Activated effector memory CD4-positive, alpha-beta T cell treated with anti-CD3 and anti-CD28 coated beads, Interleukin-2, amount 50 U/mL, for 16 hours (primary cell): Measurements from ENCODE around the gene KIF26B.

ENCODE experiments used
- DNase-seq: peaks from one replicate; pipeline ENCODE4 v3.0.0-alpha.2; 2020

KIF26B gene

DNA sequence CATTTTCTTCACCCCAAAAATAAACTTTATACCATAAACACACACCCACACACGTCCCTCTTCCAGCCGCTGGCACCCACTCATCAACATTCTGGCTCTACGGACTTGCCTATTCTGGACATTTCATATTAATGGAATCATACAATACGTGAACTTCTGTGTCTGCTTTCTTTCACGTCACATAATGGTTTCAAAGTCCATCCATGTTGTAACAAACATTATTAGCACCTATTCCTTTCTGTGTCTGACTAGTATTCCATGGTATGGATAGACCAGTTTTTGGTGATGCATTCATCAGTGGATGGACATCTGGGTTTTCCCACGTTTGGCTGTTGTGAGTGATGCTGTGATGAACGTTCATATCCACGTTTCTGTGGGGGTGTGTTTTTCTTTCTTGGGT lies 323.2 kb downstream of the KIF26B start:
- DNase-seq, result no peak

DNA sequence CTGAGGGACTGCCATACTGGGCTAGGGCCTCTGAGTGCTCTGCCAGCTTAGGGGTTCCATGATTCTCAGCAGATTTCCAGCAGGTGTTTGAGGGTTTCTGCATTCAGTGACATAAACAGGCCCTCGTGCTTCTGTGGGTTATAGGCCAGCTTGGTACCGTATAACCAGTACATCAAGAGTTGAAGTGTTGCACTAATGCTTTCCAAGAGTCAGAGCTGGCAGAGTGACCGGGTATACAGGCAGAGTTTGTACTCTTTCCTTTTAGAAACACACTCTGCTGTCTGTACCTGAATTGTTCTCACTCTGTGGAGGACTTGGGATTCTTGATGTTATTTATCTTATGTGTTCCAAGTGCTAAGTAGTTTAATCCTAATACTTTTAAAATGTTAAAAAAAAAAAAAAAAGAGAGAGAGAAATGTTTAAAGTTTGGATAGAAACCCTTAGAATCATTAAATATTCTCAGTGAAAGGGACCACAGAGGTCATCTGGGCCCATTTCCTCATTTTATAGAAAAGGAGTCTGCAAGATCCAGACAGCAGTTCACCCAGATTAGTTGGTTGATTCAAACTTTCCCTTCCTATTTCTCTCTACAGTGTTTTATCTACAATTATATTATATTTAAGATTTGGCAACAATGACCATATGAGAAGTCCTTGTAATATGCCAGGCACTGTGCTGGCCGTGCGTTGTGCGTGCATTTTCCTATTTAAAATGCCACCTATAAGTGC lies 325.8 kb downstream of the KIF26B start:
- no peak for DNase-seq

DNA sequence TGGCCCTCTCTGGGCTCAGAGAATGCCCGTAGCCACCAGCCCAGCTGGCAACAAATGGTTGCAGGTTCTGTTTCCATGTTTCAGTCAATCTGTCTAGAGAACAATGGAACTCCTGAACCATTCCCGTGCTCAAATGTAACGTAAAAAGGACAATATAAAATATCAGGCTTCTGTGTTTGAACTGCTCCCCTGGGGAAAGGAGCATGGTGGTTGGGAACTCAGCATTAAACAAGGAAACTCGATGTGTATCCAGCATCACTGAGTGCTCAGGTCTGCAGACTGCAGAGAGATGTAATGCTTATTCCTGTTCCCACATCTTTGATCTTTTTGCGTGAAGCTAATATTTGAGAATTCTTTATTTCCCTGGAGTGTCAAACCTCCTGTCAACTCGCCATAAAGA lies 326.5 kb downstream of the KIF26B start:
- no peak for DNase-seq

DNA sequence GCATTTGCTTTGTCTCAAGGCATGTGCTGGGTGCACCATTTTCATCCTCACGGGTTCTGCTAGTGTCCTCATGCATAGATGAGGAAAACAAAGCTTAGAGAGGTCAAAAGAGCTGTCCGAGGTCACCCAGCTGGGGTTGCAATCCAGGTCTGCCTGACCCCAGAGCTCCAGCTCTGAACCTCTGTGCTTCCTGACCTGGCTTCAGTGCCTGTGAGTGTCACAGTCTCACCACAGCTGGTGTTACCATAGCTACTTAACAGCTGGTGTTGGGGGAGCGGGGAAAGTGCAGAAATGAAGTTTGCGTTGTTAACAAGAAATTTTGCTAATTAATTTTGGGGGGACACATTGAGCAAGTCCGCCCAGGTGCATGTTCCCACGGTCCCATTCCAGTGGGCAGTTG lies 328.5 kb downstream of the KIF26B start:
- no peak for DNase-seq

DNA sequence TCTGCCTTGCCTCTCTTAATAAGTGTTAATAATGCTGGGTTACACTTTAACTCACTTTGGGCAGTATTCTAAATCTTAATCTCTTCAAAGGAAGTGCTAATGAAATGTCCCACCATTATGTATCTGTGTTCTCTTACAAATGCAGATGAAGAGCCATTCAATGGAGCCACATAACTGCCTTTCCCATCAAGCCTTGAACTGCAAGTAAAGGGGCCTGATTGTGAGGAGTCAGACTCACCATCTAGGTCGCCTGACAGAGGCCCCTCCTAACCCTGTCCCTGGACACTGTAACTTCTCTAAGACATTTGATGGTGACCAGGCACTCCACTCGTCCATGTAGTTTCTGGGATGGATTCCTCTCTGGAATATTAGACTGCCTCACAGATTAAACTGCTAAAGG lies 329.4 kb downstream of the KIF26B start:
- DNase-seq, result no peak

DNA sequence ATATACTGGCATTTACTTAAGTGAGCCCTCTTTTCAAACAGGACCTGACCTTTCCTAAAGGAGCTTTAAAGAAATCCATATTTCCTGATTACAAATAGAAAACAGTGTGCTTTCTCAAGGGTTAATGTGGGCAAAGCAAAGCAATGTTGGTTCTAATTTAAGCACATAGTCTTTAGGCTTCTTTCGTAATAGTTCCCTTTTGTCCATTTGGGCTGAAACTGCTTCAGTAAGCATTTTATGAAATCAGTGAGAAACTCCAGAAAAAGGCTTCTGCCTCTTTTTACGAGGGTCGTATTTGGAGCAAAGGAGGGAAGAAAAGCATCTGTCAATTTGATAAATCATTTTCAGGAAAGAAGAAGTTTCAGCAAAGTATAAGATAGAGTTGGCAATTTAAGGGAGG lies 331.2 kb downstream of the KIF26B start:
- no peak for DNase-seq

DNA sequence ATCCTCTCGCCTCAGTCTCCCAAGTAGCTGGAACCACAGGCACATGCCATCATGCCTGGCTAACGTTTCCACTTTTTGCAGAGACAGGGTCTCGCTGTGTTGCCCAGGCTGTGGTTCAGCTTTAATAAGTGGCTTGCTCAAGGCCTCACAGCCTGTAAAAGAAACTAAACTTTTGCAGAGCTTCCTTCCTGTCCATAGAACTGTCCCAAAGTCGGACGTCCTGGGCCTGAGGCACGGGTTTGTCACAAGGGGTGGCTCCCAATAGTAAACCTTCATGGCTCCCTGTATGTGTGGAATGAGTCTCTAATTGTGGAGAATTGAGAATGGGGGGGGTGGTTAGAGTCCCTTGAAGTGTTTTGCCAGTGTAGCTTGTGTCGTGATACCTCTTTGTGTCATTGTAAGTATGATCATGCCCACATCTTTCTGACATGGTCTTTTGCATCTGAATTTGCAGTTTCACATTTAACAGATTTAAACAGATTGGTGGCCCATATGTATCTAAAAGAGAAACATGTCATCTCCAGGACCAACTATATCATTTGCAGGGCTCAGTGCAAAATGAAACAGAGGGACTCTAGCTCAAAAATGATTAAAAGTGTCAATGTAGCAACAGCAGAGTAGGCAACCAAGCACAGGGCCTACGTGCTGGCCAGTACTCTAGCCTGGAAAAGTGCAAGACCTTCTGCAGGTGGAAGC lies 332.1 kb downstream of the KIF26B start:
- no peak for DNase-seq

DNA sequence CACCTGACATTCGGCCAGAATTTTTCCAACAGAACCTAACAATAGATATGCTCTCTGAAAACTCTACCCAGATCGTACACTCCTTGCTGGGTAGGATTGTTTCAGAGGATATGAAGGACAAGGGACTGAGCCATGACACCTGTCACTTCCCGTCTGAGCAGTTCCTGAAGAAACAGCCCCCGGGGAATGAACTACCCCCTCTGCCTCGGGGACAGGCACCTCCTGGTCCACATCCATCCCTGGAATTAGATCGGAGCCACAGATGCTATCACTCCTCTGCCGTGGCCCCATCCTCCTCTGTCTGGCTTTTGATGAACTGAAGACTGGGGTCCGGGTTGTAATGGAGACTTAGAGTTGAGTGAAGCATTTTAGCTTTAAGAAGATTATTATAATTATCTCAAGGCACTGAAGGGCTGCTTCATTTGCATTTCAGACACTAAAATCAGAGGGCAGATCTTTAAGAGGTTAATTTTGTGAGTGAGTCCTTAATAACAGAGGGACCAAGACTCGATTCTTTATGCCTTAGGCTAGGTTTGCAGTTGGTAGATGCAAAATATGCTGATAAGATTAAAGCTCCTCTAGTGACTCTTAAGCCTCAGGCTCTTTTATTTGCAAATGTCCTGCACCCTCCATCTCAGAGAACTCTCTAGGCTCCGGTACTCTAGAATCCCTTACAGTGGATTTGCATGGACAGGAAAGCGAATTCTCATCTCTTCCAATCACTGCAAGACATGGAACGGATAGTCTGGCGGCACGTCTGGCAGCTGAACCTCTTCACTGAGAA lies 333.8 kb downstream of the KIF26B start:
- DNase-seq, result no peak

DNA sequence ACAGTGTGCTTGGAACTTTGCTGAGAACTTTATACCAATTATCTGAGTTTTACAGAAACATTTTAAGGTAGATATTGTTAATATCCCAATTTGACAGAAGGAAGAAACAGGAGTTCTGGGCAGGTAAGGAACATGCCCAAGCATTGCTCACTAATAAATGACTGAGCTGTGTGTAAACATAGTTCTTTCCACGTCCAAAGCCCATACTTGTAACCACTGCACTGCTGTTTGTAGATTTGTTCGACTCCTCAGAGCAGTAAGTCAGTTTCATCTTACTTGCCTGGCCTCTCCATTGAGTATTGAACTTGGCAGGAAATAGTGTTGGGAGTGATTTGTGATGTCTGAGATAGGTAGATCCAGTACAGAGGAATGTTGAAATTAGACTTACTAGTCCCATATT lies 335.1 kb downstream of the KIF26B start:
- no peak for DNase-seq

DNA sequence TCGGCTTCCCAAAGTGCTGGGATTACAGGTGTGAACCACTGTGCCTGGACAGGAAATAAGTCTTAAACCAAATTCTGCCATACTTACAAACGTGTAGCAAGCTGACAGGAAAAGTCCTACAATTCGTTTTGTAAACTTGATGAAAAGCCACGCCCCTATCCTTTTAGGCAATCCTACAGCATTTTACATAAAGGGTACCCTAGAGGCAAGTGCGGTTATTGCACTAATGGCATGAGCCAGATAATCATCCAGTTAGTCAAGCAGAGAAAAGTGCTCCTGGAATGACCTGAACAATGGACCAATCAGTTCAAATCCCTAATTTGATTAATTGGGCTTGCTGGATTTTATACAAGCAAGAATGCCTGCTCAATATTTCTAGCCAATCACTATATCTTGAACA lies 338.2 kb downstream of the KIF26B start:
- no peak for DNase-seq

DNA sequence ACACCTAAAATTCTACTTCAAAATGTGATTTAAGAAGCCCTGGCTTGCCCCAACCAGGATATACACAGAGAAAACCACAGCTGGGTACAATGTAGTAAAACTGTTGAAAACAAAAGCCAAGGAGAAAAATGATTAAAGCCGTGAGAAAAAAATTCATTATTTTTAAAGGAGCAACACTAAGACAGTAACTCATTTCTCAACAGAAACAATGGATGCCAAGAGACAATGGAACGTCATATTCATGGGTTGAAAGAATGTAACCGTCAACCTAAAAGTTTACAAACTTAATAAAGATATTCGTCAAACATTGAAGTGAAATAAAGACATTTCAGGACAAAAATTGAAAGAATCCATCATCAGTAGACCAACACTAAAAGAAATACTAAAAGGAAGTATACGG lies 340.9 kb downstream of the KIF26B start:
- no peak for DNase-seq

DNA sequence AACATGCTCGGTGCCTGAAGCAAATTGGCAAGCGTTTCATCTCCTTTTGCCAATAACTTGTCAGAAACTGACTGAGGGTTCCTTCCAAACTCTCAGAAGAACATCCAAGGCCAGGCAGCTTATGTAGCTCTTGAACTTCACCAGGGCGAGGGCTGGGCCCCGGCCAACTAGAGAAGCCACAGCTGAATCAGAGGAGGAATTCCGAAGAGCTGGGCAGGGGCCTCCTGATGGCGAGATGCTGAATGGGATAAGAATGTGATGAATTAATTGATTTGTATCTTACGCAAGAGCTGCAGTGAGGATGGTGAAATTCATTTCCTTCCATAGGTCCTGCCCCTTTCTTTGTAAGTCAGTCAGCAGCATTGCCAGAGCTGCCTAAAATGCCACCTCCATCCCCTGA lies 345.8 kb downstream of the KIF26B start:
- no peak for DNase-seq

DNA sequence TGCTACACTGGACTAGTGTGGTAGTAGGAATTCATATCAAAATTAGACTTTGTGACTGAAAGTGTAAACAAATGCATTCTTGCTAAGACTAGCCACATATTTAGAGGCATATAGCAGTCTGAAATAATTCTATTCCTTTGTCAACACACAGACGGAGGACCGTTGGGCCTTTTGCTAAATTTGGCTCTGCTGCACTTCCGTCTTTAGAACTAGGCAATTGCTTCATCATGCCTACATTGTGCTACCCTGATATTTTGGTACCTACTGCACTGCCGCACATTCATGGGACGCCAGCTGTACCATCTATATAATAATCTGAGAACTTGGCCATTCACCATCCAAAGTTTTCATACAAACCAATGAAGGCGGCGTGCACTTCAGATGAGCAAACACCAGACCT lies 346.8 kb downstream of the KIF26B start:
- DNase-seq, result no peak

DNA sequence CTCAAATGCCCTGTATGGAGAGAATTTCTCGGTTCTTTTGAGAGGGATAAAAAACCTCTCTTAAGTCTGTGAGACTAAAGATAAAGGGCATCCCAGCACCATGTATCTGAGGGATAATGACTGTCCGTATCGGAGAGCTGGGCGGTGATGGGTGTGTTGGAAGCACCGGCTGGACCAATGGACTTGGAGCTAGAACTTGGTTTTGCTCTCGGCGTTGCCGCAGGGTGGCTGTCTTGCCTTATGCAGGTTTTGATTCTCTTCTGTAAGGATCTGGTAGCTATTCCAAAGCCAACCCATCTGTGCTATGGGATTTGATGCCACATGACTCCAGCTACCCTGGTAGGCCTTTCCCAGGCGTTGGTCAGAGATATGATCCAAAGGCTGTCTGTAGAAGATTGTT lies 348.8 kb downstream of the KIF26B start:
- DNase-seq, result no peak

DNA sequence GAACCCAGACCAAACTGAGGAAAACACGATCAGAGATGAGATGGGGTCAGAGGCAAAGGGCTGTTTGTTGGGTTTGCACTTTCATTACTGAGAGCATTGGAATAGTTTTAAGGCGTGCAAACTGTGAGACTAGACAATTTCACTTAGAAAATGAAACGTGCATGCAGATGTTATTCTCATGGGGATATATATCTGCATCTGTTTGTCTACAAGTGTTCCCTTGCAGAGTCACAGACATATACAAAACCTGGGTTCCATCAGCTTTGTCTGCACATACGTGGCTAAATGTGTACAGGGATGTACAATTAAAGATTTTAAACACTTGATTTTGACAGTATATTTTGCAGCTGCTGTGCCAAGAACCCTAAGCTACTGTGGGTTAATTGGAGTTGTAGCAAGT lies 355.4 kb downstream of the KIF26B start:
- DNase-seq, result no peak

DNA sequence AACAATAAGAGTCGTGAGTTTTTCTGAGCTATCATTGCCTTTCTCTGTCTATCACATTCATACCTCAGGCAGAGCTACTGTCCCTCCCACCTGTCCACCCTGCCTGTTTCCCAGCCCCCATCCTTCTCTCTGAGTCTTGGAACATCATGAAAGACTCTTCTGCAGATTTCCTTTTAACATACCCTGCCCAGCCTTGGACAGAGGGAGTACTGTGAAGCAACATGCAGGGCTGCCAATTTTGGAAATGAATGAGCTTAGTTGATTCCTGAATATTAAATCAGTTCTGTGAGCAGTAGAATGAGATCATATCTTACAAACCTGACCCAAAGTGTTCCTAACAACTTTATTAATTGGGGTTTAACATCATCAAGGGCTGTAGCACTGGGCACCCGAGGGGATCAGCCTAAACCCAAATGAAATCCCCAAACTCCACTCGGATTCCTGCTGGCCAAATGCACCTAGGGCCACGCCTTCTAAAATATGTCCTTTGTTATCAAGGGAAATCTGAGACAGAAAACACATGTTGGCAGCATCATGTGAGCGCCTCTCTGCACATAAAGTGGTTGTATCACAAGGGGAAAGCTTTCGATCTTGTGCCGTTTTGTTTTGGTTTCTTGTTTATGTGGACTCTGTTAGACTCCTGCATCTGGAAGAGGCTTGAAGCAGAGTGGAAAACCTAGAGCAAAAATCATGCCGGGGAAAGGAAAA lies 357.6 kb downstream of the KIF26B start:
- no peak for DNase-seq

DNA sequence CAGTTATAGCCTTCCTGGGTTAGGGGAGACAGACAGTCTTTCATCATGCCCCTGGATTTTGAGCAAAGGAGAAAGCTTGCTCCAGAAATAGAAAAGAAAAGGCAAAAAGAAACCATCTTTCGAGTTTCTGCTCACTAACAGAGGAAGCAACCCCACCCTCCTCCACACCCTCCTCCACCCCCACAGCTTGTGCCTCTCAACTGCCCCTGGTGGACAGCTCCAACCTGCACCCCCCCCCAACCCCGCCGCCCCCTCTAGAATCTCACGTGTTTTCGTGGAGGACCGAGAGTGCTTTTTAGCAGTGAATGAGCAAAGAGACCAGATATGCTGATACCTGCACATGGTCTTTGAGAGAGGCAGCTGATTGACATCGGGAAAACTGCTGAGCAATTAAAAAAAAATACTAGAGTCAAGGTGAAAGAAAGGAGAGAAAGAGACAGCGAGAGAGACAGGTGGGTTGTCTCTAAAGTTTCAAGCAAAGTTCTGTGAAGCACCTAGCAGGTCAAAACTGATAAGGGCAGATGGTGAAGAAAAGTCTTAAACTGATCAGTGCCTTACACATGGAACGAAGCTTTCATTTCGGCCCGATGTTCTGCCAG lies 358.3 kb downstream of the KIF26B start:
- no peak for DNase-seq

DNA sequence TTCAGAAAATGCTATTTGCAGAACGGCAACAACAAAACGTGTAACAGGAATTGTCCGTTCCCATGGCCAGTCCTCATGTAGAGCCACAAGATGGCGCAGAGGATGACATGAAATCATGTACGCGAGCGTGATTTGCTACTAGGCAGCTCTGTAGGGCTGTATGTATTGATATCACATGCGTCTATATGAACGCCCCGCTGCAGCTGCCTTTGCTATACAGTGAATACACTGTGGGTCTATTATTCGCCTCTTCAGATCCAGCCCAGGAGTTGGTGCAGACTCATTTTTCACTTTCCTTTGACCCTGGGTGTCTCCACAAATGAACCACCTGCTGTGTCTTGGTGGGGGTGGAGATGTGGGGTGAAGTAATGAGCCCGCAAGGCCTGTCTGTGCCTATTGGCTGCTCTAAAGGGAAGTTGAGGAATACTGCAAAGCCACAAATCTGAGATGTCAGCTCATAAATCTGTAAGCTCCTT lies 361.5 kb downstream of the KIF26B start:
- no peak for DNase-seq

DNA sequence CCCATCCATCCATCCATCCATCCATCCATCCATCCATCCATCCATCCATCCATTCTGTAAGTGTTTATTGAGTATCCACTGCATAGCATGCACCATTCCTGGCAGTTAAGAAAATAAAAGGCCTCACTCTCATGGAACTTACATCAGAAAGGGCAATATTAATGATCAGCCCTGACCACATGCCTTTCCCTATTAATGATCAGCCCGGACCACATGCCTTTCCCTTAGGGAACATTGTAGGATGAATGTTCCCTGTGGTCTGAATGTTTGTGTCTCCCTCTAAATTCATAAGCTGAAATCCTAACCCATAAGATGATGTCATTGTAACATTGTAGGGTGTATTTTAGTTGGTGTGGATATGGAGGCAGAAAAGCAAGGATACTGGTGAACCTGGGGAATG lies 365.8 kb downstream of the KIF26B start:
- DNase-seq, result no peak

DNA sequence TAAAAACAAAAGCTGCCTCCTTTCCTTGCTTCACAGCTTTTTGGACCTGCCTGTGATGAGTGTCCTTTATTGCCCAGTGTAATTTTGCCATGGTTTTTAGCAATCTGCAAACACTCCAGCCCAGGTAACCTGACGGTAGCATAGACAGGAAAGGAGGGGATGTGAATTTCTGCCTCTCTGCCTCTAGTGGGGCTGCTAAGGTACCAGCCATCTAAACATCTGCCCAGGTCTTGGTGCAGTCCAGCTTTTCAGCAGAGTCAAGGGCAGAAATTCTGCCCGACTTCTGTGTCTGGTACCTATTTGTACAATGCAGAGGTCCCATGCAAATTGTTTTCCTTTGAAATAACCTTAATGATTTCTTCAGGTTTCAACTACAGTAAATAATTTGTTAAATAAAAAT lies 371.4 kb downstream of the KIF26B start:
- DNase-seq, result no peak

DNA sequence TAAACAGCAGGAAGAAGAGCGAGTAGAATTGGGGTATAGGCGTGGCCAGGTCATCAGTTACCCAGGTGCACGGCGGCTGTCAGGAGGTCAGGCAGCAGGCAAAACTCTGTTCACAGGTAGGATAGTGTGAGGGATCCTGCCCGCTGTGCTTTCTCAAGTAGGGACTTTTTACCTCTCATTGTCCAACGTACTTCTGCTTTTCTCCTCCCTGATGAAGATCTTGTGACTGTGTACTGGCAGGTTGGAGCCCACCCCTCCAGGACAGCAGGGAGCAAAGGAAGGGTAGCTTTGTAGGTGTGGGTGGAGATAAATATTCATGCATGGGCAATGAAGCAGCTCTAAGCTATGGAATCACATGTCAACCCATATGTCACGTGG lies 373.5 kb downstream of the KIF26B start:
- no peak for DNase-seq

DNA sequence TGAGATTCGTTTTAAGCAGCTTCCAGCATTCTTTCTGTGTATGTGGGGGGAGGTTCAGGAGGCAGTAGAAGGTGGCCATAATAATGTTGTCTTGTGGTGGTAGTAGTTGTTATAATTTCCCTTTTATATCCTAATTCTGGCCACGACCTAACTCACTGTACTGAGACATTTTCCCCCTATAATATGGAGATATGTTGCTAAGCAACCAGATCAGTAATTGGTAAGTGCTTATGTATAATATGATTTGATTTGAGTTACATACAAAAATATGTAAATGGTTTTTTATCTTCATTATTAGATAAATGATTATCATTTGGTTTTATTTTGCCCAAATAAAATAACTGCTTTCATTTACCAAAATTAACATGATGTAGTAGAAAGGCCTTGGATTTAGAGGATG lies 376.2 kb downstream of the KIF26B start:
- no peak for DNase-seq

DNA sequence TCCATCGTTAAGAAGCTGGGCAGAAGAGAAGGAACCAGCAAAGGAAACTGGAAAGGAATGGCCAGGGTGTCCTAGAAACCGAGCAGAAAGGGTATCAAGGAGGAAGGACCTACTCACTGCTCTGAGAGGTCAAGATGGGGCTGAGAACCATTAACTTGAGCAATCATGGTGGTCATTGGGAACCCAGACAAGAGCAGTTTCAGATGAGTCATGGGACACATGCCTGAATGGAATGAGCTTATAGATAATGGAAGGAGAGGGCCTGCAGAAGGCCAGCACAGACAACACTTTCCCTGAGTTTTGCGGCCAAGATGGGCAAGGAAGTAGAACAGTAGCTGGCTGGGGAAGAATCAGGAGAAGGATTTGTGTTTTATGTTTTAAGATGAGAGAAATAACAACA lies 383.2 kb downstream of the KIF26B start:
- no peak for DNase-seq
